ENCODE data around the gene ILKAP. TPM values are rescaled to one million over a fixed set of nuclear protein-coding genes. Genes with fewer than 3 reads are reported as not detected.

Gene ILKAP
- total and polyA plus RNA-seq, 2 donors, result 22.3 to 67.0 TPM

GRCh38 chr2:238126338-238126737 is 77.2 kb downstream of the ILKAP start:
- Histone ChIP-seq H3K4me3 (ENCODE audit: low read length in 2 of 2) (no peak overlapping the region), H3K27me3 (ENCODE audit: control insufficient read depth in 2 of 2, insufficient read depth in 1 of 2, low read length in 1 of 2) (peaks cover 0 to 4% of the 10 kb centered on the region in 2 donors), H3K9me3 (ENCODE audit: control insufficient read depth in 2 of 2, insufficient read depth in 1 of 2, low read length in 1 of 2) (peaks cover 0 to 4% of the 10 kb centered on the region in 2 donors), H3K36me3 (ENCODE audit: control insufficient read depth in 2 of 2, insufficient read depth in 2 of 2, low read length in 1 of 2) (no peaks in the 10 kb centered on the region), H3K4me1 (ENCODE audit: control insufficient read depth in 2 of 2, insufficient read depth in 2 of 2, low read length in 2 of 2) (no peaks in the 10 kb centered on the region), H3K27ac (ENCODE audit: low read depth in 1 of 2, low read length in 1 of 2) (no peak overlapping the region)
- DNase-seq (ENCODE audit: low read depth in 6 of 9, low spot score in 9 of 9), result no peak
- WGBS, result 98% methylated on average over 2 of the region's 2 CpGs

GRCh38 chr2:238125127-238125885 is 78.2 kb downstream of the ILKAP start:
- Histone ChIP-seq H3K4me1 (ENCODE audit: control insufficient read depth in 2 of 2, insufficient read depth in 2 of 2, low read length in 2 of 2) (no peaks in the 10 kb centered on the region), H3K36me3 (ENCODE audit: control insufficient read depth in 2 of 2, insufficient read depth in 2 of 2, low read length in 1 of 2) (no peaks in the 10 kb centered on the region), H3K27ac (ENCODE audit: low read depth in 1 of 2, low read length in 1 of 2) (no peak overlapping the region), H3K4me3 (ENCODE audit: low read length in 2 of 2) (no peak overlapping the region), H3K9me3 (ENCODE audit: control insufficient read depth in 2 of 2, insufficient read depth in 1 of 2, low read length in 1 of 2) (peaks cover 0 to 4% of the 10 kb centered on the region in 2 donors), H3K27me3 (ENCODE audit: control insufficient read depth in 2 of 2, insufficient read depth in 1 of 2, low read length in 1 of 2) (peaks cover 0 to 13% of the 10 kb centered on the region in 2 donors)
- DNase-seq (ENCODE audit: low read depth in 6 of 9, low spot score in 9 of 9), result no peak
- WGBS, result 96% methylated on average over 20 of the region's 20 CpGs

GRCh38 chr2:238124488-238125126 is 78.9 kb downstream of the ILKAP start:
- WGBS, result 97% methylated on average over 19 of the region's 19 CpGs
- no peak overlapping the region for H3K27ac ChIP-seq (ENCODE audit: low read depth in 1 of 2, low read length in 1 of 2)

GRCh38 chr2:238123991-238124470 is 79.5 kb downstream of the ILKAP start:
- WGBS, result 90% methylated on average over 14 of the region's 14 CpGs
- no peak overlapping the region for H3K27ac ChIP-seq (ENCODE audit: low read depth in 1 of 2, low read length in 1 of 2)
- no peak for DNase-seq (ENCODE audit: low read depth in 6 of 9, low spot score in 9 of 9)
- H3K27me3 ChIP-seq (ENCODE audit: control insufficient read depth in 2 of 2, insufficient read depth in 1 of 2, low read length in 1 of 2), result peaks cover 2 to 21% of the 10 kb centered on the region in 2 donors
- H3K4me1 ChIP-seq (ENCODE audit: control insufficient read depth in 2 of 2, insufficient read depth in 2 of 2, low read length in 2 of 2), result no peaks in the 10 kb centered on the region
- H3K4me3 ChIP-seq (ENCODE audit: low read length in 2 of 2), result no peak overlapping the region
- peaks cover 0 to 4% of the 10 kb centered on the region in 2 donors for H3K9me3 ChIP-seq (ENCODE audit: control insufficient read depth in 2 of 2, insufficient read depth in 1 of 2, low read length in 1 of 2)
- H3K36me3 ChIP-seq (ENCODE audit: control insufficient read depth in 2 of 2, insufficient read depth in 2 of 2, low read length in 1 of 2), result no peaks in the 10 kb centered on the region

More at GRCh38 chr2:238124488-238125126, 78.9 kb downstream of the ILKAP start:
- H3K27me3 ChIP-seq (ENCODE audit: control insufficient read depth in 2 of 2, insufficient read depth in 1 of 2, low read length in 1 of 2), result peaks cover 2 to 20% of the 10 kb centered on the region in 2 donors
- no peaks in the 10 kb centered on the region for H3K4me1 ChIP-seq (ENCODE audit: control insufficient read depth in 2 of 2, insufficient read depth in 2 of 2, low read length in 2 of 2)
- H3K36me3 ChIP-seq (ENCODE audit: control insufficient read depth in 2 of 2, insufficient read depth in 2 of 2, low read length in 1 of 2), result no peaks in the 10 kb centered on the region
- H3K9me3 ChIP-seq (ENCODE audit: control insufficient read depth in 2 of 2, insufficient read depth in 1 of 2, low read length in 1 of 2), result peaks cover 0 to 4% of the 10 kb centered on the region in 2 donors
- DNase-seq (ENCODE audit: low read depth in 6 of 9, low spot score in 9 of 9), result no peak
- H3K4me3 ChIP-seq (ENCODE audit: low read length in 2 of 2), result no peak overlapping the region

- no peak for DNase-seq (ENCODE audit: low read depth in 6 of 9, low spot score in 9 of 9)
- Histone ChIP-seq H3K4me1 (ENCODE audit: control insufficient read depth in 2 of 2, insufficient read depth in 2 of 2, low read length in 2 of 2) (no peaks in the 10 kb centered on the region), H3K36me3 (ENCODE audit: control insufficient read depth in 2 of 2, insufficient read depth in 2 of 2, low read length in 1 of 2) (no peaks in the 10 kb centered on the region), H3K27me3 (ENCODE audit: control insufficient read depth in 2 of 2, insufficient read depth in 1 of 2, low read length in 1 of 2) (peaks cover 2 to 19% of the 10 kb centered on the region in 2 donors), H3K27ac (ENCODE audit: low read depth in 1 of 2, low read length in 1 of 2) (no peak overlapping the region), H3K9me3 (ENCODE audit: control insufficient read depth in 2 of 2, insufficient read depth in 1 of 2, low read length in 1 of 2) (peaks cover 0 to 4% of the 10 kb centered on the region in 2 donors), H3K4me3 (ENCODE audit: low read length in 2 of 2) (no peak overlapping the region)
- WGBS, result 89% methylated on average over 22 of the region's 22 CpGs
These were observed 80.1 kb downstream of the ILKAP start for GRCh38 chr2:238123218-238123971.

GRCh38 chr2:238122287-238123217 is 80.9 kb downstream of the ILKAP start:
- H3K36me3 ChIP-seq (ENCODE audit: control insufficient read depth in 2 of 2, insufficient read depth in 2 of 2, low read length in 1 of 2), result no peaks in the 10 kb centered on the region
- no peak overlapping the region for H3K27ac ChIP-seq (ENCODE audit: low read depth in 1 of 2, low read length in 1 of 2)
- peaks cover 2 to 20% of the 10 kb centered on the region in 2 donors for H3K27me3 ChIP-seq (ENCODE audit: control insufficient read depth in 2 of 2, insufficient read depth in 1 of 2, low read length in 1 of 2)
- 96% methylated on average over 29 of the region's 29 CpGs for WGBS
- no peak overlapping the region for H3K4me3 ChIP-seq (ENCODE audit: low read length in 2 of 2)
- no peaks in the 10 kb centered on the region for H3K4me1 ChIP-seq (ENCODE audit: control insufficient read depth in 2 of 2, insufficient read depth in 2 of 2, low read length in 2 of 2)
- H3K9me3 ChIP-seq (ENCODE audit: control insufficient read depth in 2 of 2, insufficient read depth in 1 of 2, low read length in 1 of 2), result peaks cover 0 to 4% of the 10 kb centered on the region in 2 donors
- no peak for DNase-seq (ENCODE audit: low read depth in 6 of 9, low spot score in 9 of 9)

GRCh38 chr2:238121511-238122286 is 81.8 kb downstream of the ILKAP start:
- Histone ChIP-seq H3K36me3 (ENCODE audit: control insufficient read depth in 2 of 2, insufficient read depth in 2 of 2, low read length in 1 of 2) (no peaks in the 10 kb centered on the region), H3K27ac (ENCODE audit: low read depth in 1 of 2, low read length in 1 of 2) (no peak overlapping the region), H3K4me1 (ENCODE audit: control insufficient read depth in 2 of 2, insufficient read depth in 2 of 2, low read length in 2 of 2) (no peaks in the 10 kb centered on the region), H3K9me3 (ENCODE audit: control insufficient read depth in 2 of 2, insufficient read depth in 1 of 2, low read length in 1 of 2) (peaks cover 0 to 4% of the 10 kb centered on the region in 2 donors), H3K4me3 (ENCODE audit: low read length in 2 of 2) (no peak overlapping the region), H3K27me3 (ENCODE audit: control insufficient read depth in 2 of 2, insufficient read depth in 1 of 2, low read length in 1 of 2) (peaks cover 2 to 24% of the 10 kb centered on the region in 2 donors)
- DNase-seq (ENCODE audit: low read depth in 6 of 9, low spot score in 9 of 9), result no peak
- WGBS, result 95% methylated on average over 27 of the region's 27 CpGs

All from thymus (tissue), 11 donors.